Esophagus muscularis mucosa (tissue), 4 donors: ENCODE data around the gene ZSCAN21. TPM values are rescaled to one million over a fixed set of nuclear protein-coding genes. Genes with fewer than 3 reads are reported as not detected.

ENCODE experiments used
- DNase-seq: peaks from one replicate; pipeline ENCODE4 v3.0.0-alpha.2; 2017; ENCODE audit errors: extremely low spot score
- H3K27ac ChIP-seq, 4 donors: fragments of 200-600 bp; sonication (generic); replicated peaks in 1 of 4; 1 replicate in 3 of 4; 2 replicates in 1 of 4; pipeline ENCODE4 v1.5.1; 2016 to 2019; ENCODE audit warnings: mild to moderate bottlenecking in 1 of 4
- H3K27me3 ChIP-seq, 4 donors: fragments of 200-600 bp; sonication (generic); one replicate each; pipeline versions ENCODE4 v1.5.1 to v1.6.0; 2016 to 2019
- H3K36me3 ChIP-seq, 4 donors: fragments of 200-600 bp; sonication (generic); one replicate each; pipeline ENCODE4 v1.5.1; 2016 to 2019
- H3K4me1 ChIP-seq, 4 donors: fragments of 200-600 bp; sonication (generic); one replicate each; pipeline ENCODE4 v1.5.1; 2016 to 2019
- H3K4me3 ChIP-seq, 4 donors: fragments of 200-600 bp; sonication (generic); 1 replicate in 2 of 4; 2 replicates in 2 of 4; pipeline ENCODE4 v1.5.1; 2016 to 2019; ENCODE audit warnings: mild to moderate bottlenecking in 4 of 4, moderate library complexity in 1 of 4
- H3K9me3 ChIP-seq, 4 donors: fragments of 200-600 bp; sonication (generic); 1 replicate in 3 of 4; 2 replicates in 1 of 4; pipeline ENCODE4 v1.5.1; 2016 to 2019
- CTCF ChIP-seq, 3 experiments: fragments of 200-600 bp in 2 of 3; fragments of 450-650 bp in 1 of 3; sonication (generic) in 2 of 3; IDR thresholded peaks; one replicate each; pipeline ENCODE4 v1.5.1; 2017 to 2019; ENCODE audit warnings: antibody characterized with exemption in 3 of 3, mild to moderate bottlenecking in 2 of 3, moderate library complexity in 1 of 3
- EP300 ChIP-seq: sonication (generic); formaldehyde crosslinking; IDR thresholded peaks from one replicate; pipeline ENCODE4 v1.6.1; 2017; ENCODE audit warnings: antibody characterized with exemption
- POLR2A ChIP-seq: fragments of 450-650 bp; IDR thresholded peaks from one replicate; pipeline ENCODE4 v1.6.1; 2017; ENCODE audit warnings: antibody characterized with exemption, moderate library complexity, mild to moderate bottlenecking, low read depth
- POLR2AphosphoS5 ChIP-seq, 2 donors: sonication (generic); formaldehyde crosslinking; IDR thresholded peaks; one replicate each; pipeline ENCODE4 v1.6.1; 2017; ENCODE audit warnings: antibody characterized with exemption in 2 of 2
- WGBS: methylation state at CpG from one replicate; pipeline ENCODE4 v1.1.5; 2018; 5-methylcytosine and 5-hydroxymethylcytosine counted together
- intact Hi-C: fragments of 100-400 bp; cut with DNase I; formaldehyde crosslinking; loops from one replicate; pipeline ENCODE4 v1.15.1; 2023
- total RNA-seq, 4 donors: library from RNA; depleted of rRNA; stranded (reverse); fragments of >200 nt; gene quantifications; one replicate each; pipeline versions ENCODE4 v1.1.0 to v1.2.1, GENCODE V29; 2016

Gene ZSCAN21
- total RNA-seq, 4 donors from 2014 or later: 12.9 to 18.4 (median 16.1) TPM

- DNase-seq: no peak
- no peaks in the 10 kb centered on the region for H3K27me3 ChIP-seq
- WGBS: 95% methylated on average over 7 of the region's 7 CpGs
- intact Hi-C loops: no loop called here
- no peak overlapping the region for H3K27ac ChIP-seq
- peaks cover 63 to 100% (median 98%) of the 10 kb centered on the region in 4 donors for H3K36me3 ChIP-seq
- H3K9me3 ChIP-seq: peaks cover 0 to 29% (median 21%) of the 10 kb centered on the region in 4 donors
- peaks cover 9 to 20% (median 14%) of the 10 kb centered on the region in 4 donors for H3K4me1 ChIP-seq
- H3K4me3 ChIP-seq: no peak overlapping the region
- TF ChIP-seq POLR2A: no peak
- TF ChIP-seq CTCF (IDR thresholded peaks at IDR 0.05): no peak
- no peak for TF ChIP-seq POLR2AphosphoS5 (IDR thresholded peaks at IDR 0.05)
- no peak for TF ChIP-seq EP300
Measured at GRCh38 chr7:100074841-100075240, 25.3 kb downstream of the ZSCAN21 start.

- H3K36me3 ChIP-seq: peaks cover 58 to 96% (median 92%) of the 10 kb centered on the region in 4 donors
- 92% methylated on average over 6 of the region's 6 CpGs for WGBS
Measured at GRCh38 chr7:100075418-100075817, 25.8 kb downstream of the ZSCAN21 start.

GRCh38 chr7:100077205-100077604 is 27.6 kb downstream of the ZSCAN21 start:
- no peak for DNase-seq
- peaks cover 40 to 78% (median 74%) of the 10 kb centered on the region in 4 donors for H3K36me3 ChIP-seq
- intact Hi-C loops: no loop called here
- TF ChIP-seq EP300: no peak
- peaks cover 22 to 38% (median 30%) of the 10 kb centered on the region in 4 donors for H3K4me1 ChIP-seq
- H3K4me3 ChIP-seq: no peak overlapping the region
- peaks cover 0 to 7% (median 3%) of the 10 kb centered on the region in 4 donors for H3K9me3 ChIP-seq
- 90% methylated on average over 4 of the region's 4 CpGs for WGBS
- no peaks in the 10 kb centered on the region for H3K27me3 ChIP-seq
- no peak overlapping the region for H3K27ac ChIP-seq

More at GRCh38 chr7:100075418-100075817, 25.8 kb downstream of the ZSCAN21 start:
- H3K27me3 ChIP-seq: no peaks in the 10 kb centered on the region
- peaks cover 0 to 25% (median 20%) of the 10 kb centered on the region in 4 donors for H3K9me3 ChIP-seq
- TF ChIP-seq POLR2A: no peak
- TF ChIP-seq EP300: no peak
- no peak for TF ChIP-seq POLR2AphosphoS5 (IDR thresholded peaks at IDR 0.05)
- H3K4me3 ChIP-seq: no peak overlapping the region
- no peak overlapping the region for H3K27ac ChIP-seq
- H3K4me1 ChIP-seq: peaks cover 15 to 26% (median 19%) of the 10 kb centered on the region in 4 donors
- intact Hi-C loops: no loop called here
- no peak for DNase-seq

GRCh38 chr7:100079024-100079560 is 29.5 kb downstream of the ZSCAN21 start:
- intact Hi-C loops: no loop called here
- TF ChIP-seq CTCF (IDR thresholded peaks at IDR 0.05) (no peak), POLR2A (no peak), EP300 (no peak), POLR2AphosphoS5 (IDR thresholded peaks at IDR 0.05) (no peak)
- DNase-seq: no peak
- H3K36me3 ChIP-seq: peaks cover 22 to 59% (median 55%) of the 10 kb centered on the region in 4 donors
- H3K4me3 ChIP-seq: no peak overlapping the region
- no peaks in the 10 kb centered on the region for H3K9me3 ChIP-seq
- peaks cover 29 to 44% (median 38%) of the 10 kb centered on the region in 4 donors for H3K4me1 ChIP-seq
- H3K27ac ChIP-seq: no peak overlapping the region
- no peaks in the 10 kb centered on the region for H3K27me3 ChIP-seq
- 77% methylated on average over 7 of the region's 7 CpGs for WGBS

GRCh38 chr7:100080907-100081534 is 31.4 kb downstream of the ZSCAN21 start:
- no peak for DNase-seq
- TF ChIP-seq POLR2AphosphoS5 (IDR thresholded peaks at IDR 0.05) (no peak), CTCF (IDR thresholded peaks at IDR 0.05) (no peak), EP300 (no peak)
- H3K4me3 ChIP-seq: peak overlapping the region; percentile 97 to 99 (median 98)
- peaks cover 29 to 44% (median 38%) of the 10 kb centered on the region in 4 donors for H3K4me1 ChIP-seq
- no peaks in the 10 kb centered on the region for H3K9me3 ChIP-seq
- H3K27me3 ChIP-seq: no peaks in the 10 kb centered on the region
- intact Hi-C loops: loop anchor here (1.0 to 10.0 kb wide), 4 partner anchors 29 to 166 kb away; partner anchors contain the start of genes MBLAC1 and TRIM4
- WGBS: under 1% methylated on average over 17 of the region's 34 CpGs
- peak overlapping the region; percentile 87 to 92 (median 88) for H3K27ac ChIP-seq
- H3K36me3 ChIP-seq: peaks cover 3 to 40% (median 36%) of the 10 kb centered on the region in 4 donors
